ENCODE measurements around the gene ATP2C1. TPM values are rescaled to one million over a fixed set of nuclear protein-coding genes. Genes with fewer than 3 reads are reported as not detected.

Gene ATP2C1
- total and polyA plus RNA-seq, 9 of the 15 experiments (the other 6 are each of a cell fraction or from before 2014, with no cell fraction given) = 10.0 to 53.5 (median 27.9) TPM

GRCh38 chr3:130963878-130964277, 70.0 kb downstream of the ATP2C1 start:
- Histone ChIP-seq H3K4me2 (ENCODE audit: insufficient read depth, low read length) (no peak overlapping the region), H3K9ac (ENCODE audit: insufficient read depth in 1 of 2, low read depth in 2 of 2, low read length in 2 of 2) (no peak overlapping the region), H3K36me3 (ENCODE audit: control insufficient read depth, insufficient read depth, low read length) (peaks cover 60% of the 10 kb centered on the region), H3K4me1 (replicated peaks in 1 of 2; ENCODE audit: control insufficient read depth in 2 of 2, insufficient read depth in 2 of 2, low read length in 2 of 2) (no peaks in the 10 kb centered on the region), H3K27ac (ENCODE audit: extremely low read depth, low read depth, low read length) (no peak overlapping the region), H3K79me2 (ENCODE audit: control insufficient read depth, insufficient read depth, low read length) (no peaks in the 10 kb centered on the region), H2AFZ (ENCODE audit: low read depth, low read length) (no peak overlapping the region), H3K4me3 (no peak overlapping the region), H4K20me1 (replicated peaks; ENCODE audit: control insufficient read depth, insufficient read depth, low read length) (no peaks in the 10 kb centered on the region), H3K9me1 (ENCODE audit: control insufficient read depth, insufficient read depth, low read length) (no peaks in the 10 kb centered on the region), H3K9me3 (replicated peaks; ENCODE audit: control insufficient read depth, insufficient read depth, low read depth, low read length) (no peaks in the 10 kb centered on the region), H3K27me3 (ENCODE audit: control insufficient read depth in 2 of 2, insufficient read depth in 2 of 2, low read length in 2 of 2) (no peaks in the 10 kb centered on the region)
- intact Hi-C loops (cut with micrococcal nuclease) (no loop called here), in situ Hi-C loops (cut with MboI) (no loop called here)
- no TSS peak for BruUV-seq (replicated peaks)
- WGBS (ENCODE audit: insufficient coverage, low coverage, missing lambda C conversion rate) = 94% methylated on average over 3 of the region's 3 CpGs
- DNase-seq (ENCODE audit: extremely low read depth in 1 of 4, low spot score in 3 of 4) = no peak
- ATAC-seq = no peak
- ChIA-PET POLR2A (interaction anchor here (0.7 kb wide), 1 partner anchor 115 kb away, joined by 3 read pairs; no protein-coding TSS in a partner anchor), CTCF (ENCODE audit: low intra/inter-chr PET ratio) (interaction anchor here (0.6 kb wide), 1 partner anchor 22 kb away, joined by 3 read pairs; no protein-coding TSS in a partner anchor)
- no peak for FAIRE-seq
- TF ChIP-seq, protein P1, sequence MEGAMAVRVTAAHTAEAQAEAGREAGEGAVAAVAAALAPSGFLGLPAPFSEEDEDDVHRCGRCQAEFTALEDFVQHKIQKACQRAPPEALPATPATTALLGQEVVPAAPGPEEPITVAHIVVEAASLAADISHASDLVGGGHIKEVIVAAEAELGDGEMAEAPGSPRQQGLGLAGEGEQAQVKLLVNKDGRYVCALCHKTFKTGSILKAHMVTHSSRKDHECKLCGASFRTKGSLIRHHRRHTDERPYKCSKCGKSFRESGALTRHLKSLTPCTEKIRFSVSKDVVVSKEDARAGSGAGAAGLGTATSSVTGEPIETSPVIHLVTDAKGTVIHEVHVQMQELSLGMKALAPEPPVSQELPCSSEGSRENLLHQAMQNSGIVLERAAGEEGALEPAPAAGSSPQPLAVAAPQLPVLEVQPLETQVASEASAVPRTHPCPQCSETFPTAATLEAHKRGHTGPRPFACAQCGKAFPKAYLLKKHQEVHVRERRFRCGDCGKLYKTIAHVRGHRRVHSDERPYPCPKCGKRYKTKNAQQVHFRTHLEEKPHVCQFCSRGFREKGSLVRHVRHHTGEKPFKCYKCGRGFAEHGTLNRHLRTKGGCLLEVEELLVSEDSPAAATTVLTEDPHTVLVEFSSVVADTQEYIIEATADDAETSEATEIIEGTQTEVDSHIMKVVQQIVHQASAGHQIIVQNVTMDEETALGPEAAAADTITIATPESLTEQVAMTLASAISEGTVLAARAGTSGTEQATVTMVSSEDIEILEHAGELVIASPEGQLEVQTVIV (CRISPR knock-in tag; IDR thresholded peaks at IDR 0.05; ENCODE audit: borderline replicate concordance) = no peak
- TF ChIP-seq FOXA3 (CRISPR knock-in tag; conservative IDR thresholded peaks at IDR 0.05 in 1 of 2, IDR thresholded peaks at IDR 0.05 in 1 of 2) = peak in 1 of 2 experiments; percentile 35; a peak in 1 of 4 replicates
- TF ChIP-seq NFE2 (IDR thresholded peaks at IDR 0.05; ENCODE audit: low read depth) = no peak
- no peak for TF ChIP-seq TGIF2 (CRISPR knock-in tag; IDR thresholded peaks at IDR 0.05)
- no peak for TF ChIP-seq MAZ (CRISPR knock-in tag; conservative IDR thresholded peaks at IDR 0.05 in 1 of 2, IDR thresholded peaks at IDR 0.05 in 1 of 2)
- TF ChIP-seq, protein P2, sequence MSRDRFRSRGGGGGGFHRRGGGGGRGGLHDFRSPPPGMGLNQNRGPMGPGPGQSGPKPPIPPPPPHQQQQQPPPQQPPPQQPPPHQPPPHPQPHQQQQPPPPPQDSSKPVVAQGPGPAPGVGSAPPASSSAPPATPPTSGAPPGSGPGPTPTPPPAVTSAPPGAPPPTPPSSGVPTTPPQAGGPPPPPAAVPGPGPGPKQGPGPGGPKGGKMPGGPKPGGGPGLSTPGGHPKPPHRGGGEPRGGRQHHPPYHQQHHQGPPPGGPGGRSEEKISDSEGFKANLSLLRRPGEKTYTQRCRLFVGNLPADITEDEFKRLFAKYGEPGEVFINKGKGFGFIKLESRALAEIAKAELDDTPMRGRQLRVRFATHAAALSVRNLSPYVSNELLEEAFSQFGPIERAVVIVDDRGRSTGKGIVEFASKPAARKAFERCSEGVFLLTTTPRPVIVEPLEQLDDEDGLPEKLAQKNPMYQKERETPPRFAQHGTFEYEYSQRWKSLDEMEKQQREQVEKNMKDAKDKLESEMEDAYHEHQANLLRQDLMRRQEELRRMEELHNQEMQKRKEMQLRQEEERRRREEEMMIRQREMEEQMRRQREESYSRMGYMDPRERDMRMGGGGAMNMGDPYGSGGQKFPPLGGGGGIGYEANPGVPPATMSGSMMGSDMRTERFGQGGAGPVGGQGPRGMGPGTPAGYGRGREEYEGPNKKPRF (IDR thresholded peaks at IDR 0.05; ENCODE audit: low read depth, low read length) = no peak
- TF ChIP-seq IFI16 (CRISPR knock-in tag; IDR thresholded peaks at IDR 0.05) = no peak
- no peak for TF ChIP-seq RBBP5 (IDR thresholded peaks at IDR 0.05; ENCODE audit: borderline replicate concordance, insufficient read depth, low read length, poor library complexity, severe bottlenecking)
- no peak for TF ChIP-seq TBL1XR1 (IDR thresholded peaks at IDR 0.05; ENCODE audit: low read length in 2 of 2)
- no peak for TF ChIP-seq ZNF280A (IDR thresholded peaks at IDR 0.05; ENCODE audit: low read depth, partially characterized antibody)
- TF ChIP-seq ATF3 (IDR thresholded peaks at IDR 0.05) = peak; percentile 53; the same call in 1 of the 2 replicates
- TF ChIP-seq ATF3 (CRISPR knock-in tag; conservative IDR thresholded peaks at IDR 0.05) = no peak
- peak; percentile 80 for TF ChIP-seq FOSL1 (tag; conservative IDR thresholded peaks at IDR 0.05)
- peak; percentile 71 for TF ChIP-seq SOX6 (IDR thresholded peaks at IDR 0.05)
